ENCODE results near the gene C12orf60.

The C12orf60 gene

GRCh38 chr12:14836336-14837210, 33.1 kb downstream of the C12orf60 start:
- DNase-seq, result peak; percentile 5 to 40 (median 20)

GRCh38 chr12:14839262-14839661, 35.8 kb downstream of the C12orf60 start:
- no peak for DNase-seq

GRCh38 chr12:14840616-14841015, 37.1 kb downstream of the C12orf60 start:
- no peak for DNase-seq

GRCh38 chr12:14841761-14842160, 38.3 kb downstream of the C12orf60 start:
- no peak for DNase-seq

- no peak for DNase-seq
Observed at GRCh38 chr12:14842315-14842714, 38.8 kb downstream of the C12orf60 start.

GRCh38 chr12:14843425-14843887, 40.0 kb downstream of the C12orf60 start, which contains the start of gene ART4:
Gene ART4 (minus strand): TSS chr12:14843526. CDS start chr12:14843113, 413 bp downstream.
- no peak for DNase-seq

GRCh38 chr12:14844401-14844800, 40.9 kb downstream of the C12orf60 start:
- DNase-seq, result no peak

GRCh38 chr12:14845350-14845750, 41.9 kb downstream of the C12orf60 start:
- peak; percentile 59 to 80 (median 72) for DNase-seq

GRCh38 chr12:14846042-14846587, 42.6 kb downstream of the C12orf60 start:
- DNase-seq, result peak; percentile 37 to 69 (median 57)

GRCh38 chr12:14846876-14847580, 43.6 kb downstream of the C12orf60 start:
- no peak for DNase-seq

GRCh38 chr12:14849661-14850060, 46.2 kb downstream of the C12orf60 start:
- DNase-seq, result no peak

GRCh38 chr12:14850929-14851663, 47.6 kb downstream of the C12orf60 start:
- DNase-seq, result no peak

- no peak for DNase-seq
Observed at GRCh38 chr12:14852880-14853279, 49.4 kb downstream of the C12orf60 start.

GRCh38 chr12:14853961-14854360, 50.5 kb downstream of the C12orf60 start:
- no peak for DNase-seq

GRCh38 chr12:14854586-14855183, 51.2 kb downstream of the C12orf60 start:
- DNase-seq, result no peak

- DNase-seq, result no peak
Observed at GRCh38 chr12:14858513-14858912, 55.0 kb downstream of the C12orf60 start.

GRCh38 chr12:14860490-14860889, 57.0 kb downstream of the C12orf60 start:
- DNase-seq, result no peak

GRCh38 chr12:14868916-14869506, 65.5 kb downstream of the C12orf60 start:
- DNase-seq, result no peak

GRCh38 chr12:14871247-14871646, 67.8 kb downstream of the C12orf60 start:
- DNase-seq, result no peak

- DNase-seq, result no peak
Observed at GRCh38 chr12:14871886-14872285, 68.4 kb downstream of the C12orf60 start.

GRCh38 chr12:14873440-14874185, 70.1 kb downstream of the C12orf60 start:
- peak in 3 of 4 experiments; percentile 17 to 53 (median 45) for DNase-seq

All from suppressor macrophage (primary cell).